ENCODE data around the gene TRH.

TRH gene, protein sequence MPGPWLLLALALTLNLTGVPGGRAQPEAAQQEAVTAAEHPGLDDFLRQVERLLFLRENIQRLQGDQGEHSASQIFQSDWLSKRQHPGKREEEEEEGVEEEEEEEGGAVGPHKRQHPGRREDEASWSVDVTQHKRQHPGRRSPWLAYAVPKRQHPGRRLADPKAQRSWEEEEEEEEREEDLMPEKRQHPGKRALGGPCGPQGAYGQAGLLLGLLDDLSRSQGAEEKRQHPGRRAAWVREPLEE

DNA sequence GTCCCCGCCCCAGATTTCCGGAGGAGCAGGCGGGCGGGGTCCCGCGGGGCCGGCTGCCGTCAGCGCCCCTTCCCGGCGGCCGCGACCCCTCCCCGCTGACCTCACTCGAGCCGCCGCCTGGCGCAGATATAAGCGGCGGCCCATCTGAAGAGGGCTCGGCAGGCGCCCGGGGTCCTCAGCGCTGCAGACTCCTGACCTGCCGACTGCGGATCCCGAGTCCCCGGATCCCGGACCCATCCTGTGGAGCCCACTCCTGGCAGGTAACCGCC is at the start of gene TRH:
Gene TRH, plus strand, starts transcription at position 157 of the 269 bp plus-strand sequence. CDS start 1,097 bp downstream, outside the sequence.
- DNase-seq = no peak

DNA sequence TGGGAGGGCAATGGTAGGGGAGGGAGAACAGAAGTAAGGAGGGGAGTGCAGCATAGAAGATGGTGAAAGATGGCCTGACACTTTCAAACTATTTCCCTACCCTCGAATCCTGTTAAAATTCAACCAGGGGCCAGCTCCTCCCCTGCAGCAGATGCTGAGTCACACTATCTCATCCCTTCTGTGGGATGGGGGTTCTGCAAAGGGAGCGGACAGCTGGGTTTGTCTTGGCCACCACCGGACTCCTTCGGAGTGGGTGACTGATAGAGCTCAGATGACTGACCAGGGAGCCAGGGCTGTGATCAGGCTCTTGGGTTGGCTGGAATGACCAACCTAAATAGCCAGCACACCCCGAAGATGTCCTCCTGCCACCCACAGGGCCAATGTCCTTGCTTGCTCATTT is 47.4 kb upstream of the TRH start:
- no peak for DNase-seq

DNA sequence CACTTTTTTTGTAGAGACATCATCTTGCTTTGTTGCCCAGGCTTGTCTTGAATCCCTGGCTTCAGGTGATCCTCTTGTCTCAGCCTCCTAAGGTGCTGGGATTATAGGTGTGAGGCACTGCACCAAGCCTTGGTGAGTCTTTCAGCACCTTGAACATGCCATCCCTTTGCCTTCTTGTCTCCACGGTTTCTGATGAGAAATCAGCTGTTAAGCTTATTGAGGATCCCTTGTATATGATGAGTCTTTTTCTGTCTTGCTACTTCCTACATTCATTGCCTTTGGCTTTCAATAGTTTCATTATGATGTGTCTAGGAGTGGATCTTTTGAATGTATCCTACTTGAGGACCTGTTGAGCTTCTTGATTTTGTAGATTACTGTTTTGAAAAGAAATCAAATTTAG is 45.1 kb upstream of the TRH start:
- no peak for DNase-seq

DNA sequence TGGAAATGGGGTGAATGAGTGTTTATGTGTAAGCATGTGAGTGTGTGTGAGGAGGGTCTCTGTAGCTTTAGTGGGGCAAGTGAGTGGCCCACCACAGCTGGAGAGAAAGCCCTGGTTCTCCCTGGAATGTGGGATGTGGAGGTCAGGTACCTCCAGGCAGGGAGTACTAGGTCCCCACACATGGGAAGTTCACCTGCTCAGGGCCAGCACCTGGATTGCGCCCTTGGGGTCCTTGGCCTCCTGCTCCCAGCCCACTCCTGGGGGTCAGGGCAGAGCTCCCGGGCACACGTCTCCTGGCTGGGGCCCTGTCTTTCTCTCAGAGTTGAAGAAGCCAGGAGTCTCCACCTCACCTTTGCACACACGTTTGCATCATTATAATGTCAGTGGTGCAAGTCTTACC is 41.0 kb upstream of the TRH start:
- no peak for DNase-seq

DNA sequence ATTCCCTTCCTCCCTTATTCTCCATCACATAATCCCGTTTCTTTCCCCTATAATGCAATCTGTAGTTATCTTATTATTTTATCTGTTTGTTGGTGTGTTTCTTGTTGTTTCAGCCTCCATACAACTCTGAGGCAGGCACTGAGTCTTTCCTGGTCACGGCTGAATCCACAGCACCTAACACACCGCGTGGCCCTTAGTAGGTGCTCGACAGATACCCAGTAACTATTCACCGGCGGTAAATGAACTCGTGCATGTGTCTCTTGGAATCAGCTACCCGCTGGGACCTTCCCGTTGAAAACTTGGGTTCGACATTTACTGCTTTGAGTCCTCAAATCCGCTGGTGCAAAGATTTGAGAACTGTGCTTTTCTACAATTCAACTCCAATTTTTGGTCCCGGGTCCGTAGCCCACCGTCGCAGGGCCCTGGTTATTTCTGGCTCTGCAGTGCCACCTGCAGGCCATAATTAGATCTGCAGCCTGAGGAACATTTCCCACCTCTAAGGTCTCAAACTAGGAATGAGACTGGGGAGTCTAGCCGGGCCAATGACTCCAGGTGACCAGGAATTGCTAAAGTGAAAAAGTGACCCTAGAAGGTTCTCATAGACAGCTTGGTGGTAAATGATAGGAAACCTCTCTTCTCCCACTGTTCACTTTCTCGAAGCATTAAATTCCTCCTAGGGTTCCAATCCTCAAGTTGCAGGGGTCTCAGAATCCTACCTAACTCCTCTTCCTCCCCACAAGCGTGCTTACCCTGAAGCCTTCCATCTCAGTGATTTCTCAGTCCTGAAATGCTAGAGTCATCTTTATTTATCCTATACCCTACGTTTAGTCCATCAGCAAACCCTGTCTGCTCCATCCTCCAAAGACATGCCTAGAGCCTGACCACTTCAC is 40.0 kb upstream of the TRH start:
- peak; percentile 46 for DNase-seq

DNA sequence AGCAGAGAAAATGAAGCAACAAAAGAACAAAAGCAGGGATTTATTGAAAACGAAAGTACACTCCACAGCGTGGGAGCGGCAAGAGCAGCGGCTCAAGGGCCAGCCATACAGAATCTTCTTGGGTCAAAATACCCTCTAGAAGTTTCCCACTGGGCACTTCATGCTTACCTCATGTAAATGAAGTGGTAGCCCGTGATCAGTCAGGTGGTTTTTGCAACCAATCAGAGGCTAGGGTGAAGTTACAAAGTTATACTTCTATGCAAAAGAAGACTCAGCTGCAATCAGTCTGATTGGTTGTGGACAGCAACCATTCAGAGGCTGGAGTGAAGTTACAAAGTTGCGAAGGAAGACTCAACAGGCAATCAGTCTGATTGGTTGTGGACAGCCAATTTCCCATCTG is 37.8 kb upstream of the TRH start:
- no peak for DNase-seq

DNA sequence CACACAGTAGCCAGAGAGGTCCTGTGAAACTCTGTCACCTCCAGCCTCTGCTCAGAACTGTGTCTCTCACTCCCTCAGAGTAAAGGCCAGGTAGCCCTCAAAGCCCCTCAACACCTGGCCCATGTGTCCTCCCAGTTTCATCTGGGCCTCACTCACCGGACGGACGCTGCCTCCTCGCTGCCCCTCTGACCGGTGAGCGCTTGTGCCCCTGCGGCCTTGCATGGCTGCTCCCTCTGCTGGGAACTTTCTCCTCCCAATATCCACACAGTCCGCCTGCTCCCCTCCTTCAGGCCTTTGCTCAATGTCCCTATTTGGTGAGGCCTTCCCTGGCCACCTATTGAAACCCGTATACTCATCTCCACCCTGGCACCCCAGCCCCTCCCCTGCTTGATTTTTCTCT is 36.8 kb upstream of the TRH start:
- DNase-seq = no peak

DNA sequence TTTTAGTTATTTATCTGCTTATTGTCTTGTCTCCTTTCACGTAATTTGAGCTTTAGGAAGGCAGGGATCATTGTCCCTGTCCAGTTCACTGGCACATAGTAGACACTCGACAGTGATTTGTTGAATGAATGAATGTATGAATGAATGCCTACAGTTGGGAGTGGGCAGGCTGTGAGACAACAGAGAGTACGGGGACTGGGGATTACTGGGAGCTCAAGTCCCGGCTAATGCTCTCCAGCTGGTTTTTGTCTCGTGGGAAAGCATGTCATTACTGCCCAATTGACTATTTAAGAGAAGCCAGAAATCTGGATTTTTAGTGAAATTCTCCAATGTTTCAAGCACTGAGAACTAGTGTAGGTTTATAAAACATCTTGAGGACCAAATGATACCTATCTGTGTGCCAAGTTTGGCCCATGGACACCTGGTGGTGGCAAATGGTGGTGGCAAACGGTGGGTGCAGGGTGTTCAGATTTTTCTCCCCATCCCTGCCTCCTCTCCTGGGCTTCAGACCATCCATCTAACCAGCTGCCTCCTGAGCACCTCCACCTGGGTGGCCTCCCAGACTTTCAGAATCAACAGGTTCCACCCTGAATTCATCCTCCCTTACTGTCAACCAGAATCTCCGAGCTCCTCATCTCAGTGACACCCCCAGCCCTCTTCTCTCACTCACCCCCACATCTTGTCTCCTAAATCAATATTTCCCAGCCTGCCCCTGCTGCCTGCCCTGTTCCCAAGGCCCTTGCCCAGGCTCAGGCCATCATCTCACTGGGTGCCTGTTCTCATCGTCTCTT is 36.2 kb upstream of the TRH start:
- DNase-seq = no peak

DNA sequence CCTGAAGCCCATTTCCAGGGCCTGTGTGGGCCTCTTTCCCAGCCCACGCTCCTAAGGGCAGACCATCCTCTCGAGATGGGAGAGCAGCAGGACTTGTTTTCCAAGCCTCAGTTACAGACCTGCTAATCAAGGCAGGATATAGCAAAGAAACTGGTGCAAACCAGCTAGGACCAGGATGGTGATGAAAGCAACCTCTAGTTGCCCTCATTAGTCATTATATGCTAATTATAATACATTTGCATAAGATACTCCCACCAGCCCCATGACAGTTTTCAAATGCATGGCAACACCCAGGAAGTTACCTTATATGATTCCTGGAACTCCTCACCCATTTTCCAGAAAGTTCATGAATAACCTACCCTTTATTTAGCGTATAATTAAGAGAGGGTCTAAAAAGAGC is 34.4 kb upstream of the TRH start:
- DNase-seq = no peak

DNA sequence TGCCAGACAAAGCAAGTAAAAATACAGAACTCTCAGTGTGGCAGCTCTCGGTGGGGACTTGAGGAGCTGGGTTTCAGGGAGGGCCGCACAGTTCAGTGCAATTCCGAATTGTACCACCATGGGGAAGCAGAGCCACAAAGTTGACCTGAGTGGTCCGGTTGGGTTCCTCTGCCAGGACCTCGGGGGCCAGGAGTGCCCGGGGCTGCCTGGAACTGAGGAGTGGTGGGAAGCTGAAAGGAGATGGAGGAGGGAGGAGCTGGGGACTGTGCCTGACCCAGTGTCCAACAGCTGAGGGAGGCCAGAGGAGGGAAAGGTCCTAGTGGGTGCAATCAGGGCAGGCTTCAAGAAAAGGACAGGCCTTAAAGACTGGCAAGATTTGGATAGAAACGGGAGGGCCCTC is 32.2 kb upstream of the TRH start:
- DNase-seq = peak; percentile 40

DNA sequence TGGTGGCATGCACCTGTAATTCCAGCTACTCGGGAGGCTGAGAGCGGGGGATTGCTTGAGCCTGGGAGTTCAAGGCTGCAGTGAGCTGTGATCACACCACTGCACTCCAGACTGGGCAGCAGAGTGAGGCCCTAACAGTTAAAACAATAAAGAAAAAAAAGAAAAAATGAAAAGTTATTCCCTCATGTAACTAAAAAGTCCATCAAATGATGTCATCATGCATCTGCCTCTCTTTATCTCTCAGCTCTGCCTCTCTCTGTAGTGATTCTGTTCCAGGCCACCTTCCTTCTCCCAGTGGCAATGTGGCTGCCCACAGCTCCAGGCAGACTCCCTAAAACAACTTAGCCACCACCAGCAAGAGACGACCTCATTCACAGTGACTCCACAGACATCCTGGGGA is 31.5 kb upstream of the TRH start:
- DNase-seq = no peak

DNA sequence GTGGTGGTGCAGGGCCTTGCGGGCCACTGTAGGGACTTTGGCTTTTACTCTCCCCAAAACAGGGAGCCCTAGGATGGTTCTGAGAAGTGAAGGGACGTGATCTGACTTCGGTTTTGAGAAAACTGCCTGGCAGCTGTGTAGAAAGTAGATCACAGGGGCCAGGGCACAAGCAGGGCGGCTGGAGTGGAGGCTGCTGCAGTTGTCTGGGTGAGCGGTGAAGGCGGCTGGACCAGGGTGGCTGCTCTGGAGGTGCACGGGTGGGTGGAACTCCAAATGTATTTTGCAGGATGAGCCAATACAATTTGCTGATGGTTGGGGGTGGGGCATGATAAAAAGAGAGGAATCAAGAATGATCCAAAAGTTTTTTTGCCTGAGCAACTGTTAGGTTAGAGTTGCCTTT is 29.8 kb upstream of the TRH start:
- DNase-seq = no peak

DNA sequence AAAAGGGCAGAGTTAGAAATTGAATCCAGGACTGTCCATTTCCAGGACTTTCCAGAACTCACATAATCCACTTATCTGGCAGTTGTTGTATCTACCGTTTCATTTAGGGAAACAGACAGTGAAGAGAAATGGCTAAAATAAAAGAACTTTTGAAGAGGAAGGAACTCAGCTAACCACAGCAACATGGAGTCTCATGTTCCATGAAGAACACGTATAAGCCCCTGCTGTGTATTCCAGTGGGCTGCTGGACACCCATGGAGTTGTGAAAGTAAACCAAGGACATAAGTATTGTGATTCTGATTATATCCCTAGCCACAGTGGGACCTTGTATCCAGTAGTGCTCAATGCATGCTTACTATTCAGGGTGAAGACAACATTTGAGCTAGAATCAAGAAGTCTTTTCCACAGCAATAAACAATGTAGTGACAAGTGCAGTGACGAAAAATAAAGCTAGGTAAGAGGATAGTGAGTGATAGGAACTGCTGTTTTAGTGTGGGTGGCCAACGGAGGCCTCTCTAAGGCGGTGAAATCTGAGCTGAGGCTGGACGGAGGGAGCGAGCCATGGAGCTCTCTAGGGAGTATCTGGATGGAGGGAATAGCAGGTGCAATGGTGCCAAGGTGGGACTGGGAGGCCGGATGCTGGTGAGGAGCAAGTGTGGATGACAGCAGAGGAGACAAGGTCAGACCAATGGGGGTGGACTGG is 26.8 kb upstream of the TRH start:
- DNase-seq = no peak

DNA sequence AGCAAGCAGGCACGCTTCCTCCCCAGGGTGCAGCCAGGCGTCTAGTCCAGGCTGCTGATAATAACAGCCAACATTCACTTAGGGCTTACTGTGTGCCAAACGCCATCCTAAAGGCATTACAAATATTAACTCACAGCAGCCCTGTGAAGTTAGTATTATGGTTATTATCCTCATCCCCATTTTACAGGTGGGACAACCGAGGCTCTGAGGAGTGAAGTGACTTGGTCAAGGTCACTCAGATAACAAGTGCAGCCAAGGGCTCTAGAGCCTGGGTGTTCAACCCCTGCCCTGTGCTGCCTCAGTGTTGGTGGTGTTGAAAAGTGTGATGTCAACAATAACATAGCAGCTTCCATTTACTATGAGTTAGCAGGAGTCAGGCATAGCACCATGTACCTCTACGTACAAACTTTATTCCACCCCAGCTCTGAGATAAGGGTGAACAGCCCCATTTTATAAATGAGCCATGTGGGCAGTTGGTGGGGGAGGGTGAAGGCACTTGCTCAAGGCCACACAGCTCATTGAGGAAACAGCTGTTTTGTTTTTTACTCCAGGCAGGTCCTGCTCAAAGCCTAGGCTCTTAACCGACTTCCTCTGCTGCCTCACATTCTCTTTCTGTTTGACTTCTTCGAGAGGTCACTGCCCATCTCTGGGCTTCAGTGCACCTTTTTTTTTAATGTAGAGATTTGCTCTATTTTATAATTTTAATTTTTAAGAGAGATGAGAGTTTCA is 24.0 kb upstream of the TRH start:
- DNase-seq = no peak

DNA sequence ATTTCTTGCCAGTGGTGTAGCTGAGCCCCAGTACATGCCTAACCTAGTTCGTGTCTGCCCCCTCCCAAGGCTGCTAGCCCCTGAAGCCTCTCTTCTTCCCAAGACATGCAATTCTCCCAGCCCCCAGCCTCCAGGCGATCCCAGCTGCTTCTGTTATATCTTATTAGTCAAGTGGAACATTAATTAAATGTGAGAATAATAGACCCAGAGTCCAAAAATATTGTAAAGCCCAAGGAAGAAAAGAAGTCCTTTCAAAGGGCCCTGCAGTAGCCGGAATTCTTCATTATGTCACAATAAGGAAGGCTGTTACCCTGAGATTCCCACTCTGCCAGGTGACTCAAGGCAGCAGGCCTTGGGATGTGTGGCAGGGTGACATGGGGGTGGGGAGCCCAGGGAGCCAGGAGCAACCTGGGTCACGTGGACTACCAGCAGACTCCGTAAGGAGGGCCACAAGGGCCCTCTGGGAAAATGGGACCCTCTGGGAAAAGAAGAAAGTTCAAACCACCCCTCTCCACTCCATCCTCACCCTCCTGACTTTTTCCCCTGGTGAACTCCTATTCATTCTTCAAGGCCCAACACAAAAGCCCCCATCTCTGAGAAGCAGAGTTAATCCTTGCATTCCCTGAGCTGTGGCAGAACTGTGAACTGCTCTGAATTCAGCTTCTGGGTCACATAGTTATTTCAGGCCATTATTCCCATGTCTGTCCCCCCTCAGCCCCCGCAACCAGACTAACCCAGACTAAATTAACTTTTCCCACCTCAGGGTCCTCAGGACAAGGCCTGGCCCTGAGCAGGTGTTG is 21.8 kb upstream of the TRH start:
- no peak for DNase-seq

DNA sequence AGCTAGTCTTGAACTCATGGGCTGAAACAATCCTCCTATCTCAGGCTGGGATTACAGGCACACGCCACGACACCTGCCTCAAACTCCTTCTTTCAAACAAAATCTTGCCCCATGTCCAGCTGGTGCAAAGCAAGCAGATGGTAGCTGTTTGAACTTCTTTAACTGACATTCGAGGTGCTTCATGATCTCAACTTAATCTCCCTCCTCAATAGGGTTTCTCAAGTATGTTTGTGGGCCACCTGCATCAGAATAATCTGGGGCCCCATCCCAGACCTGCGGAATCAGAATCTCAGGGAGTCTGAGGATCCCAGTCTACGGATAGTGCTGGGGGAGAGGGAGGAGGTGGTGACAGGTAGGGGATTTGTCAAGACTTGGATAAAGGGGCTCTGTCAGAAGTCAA is 20.9 kb upstream of the TRH start:
- no peak for DNase-seq

DNA sequence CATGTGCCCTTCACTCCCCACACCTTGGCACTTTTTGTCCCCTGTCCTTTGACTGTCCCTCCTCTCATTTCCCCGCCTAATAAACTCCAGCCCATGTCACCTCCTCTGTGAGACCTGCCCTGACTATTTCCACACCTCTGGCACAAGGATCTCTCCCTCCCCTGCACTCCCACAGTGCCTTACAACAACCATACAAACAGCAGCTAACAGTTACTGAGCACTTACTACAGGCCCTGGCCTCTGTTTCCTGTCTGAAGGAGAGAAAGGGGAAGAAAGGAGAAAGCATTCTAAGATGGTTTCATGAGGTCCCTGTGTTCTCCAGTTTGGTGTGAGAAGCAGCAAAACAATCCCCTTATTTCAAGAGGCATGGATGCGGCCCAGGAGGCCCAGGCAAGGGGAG is 20.0 kb upstream of the TRH start:
- no peak for DNase-seq

DNA sequence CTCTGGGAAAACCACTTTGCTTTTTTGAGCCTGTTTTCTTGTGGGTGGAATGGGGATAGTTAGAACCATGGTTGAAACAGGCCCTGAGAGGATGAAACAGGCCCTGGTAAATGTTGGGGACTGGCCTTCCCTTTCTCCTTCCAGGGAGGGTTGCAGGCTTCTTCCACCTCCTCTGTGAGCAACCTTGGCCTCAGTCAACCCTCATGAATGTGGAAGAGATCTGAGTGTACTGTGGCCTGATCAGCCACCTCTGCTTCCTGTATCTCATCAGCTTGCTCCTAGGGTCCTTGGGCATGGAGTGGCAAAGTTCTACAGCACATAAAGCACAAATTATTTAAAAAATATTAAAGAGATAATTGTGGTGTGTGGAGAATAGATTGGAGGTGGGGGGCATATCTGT is 17.6 kb upstream of the TRH start:
- no peak for DNase-seq

DNA sequence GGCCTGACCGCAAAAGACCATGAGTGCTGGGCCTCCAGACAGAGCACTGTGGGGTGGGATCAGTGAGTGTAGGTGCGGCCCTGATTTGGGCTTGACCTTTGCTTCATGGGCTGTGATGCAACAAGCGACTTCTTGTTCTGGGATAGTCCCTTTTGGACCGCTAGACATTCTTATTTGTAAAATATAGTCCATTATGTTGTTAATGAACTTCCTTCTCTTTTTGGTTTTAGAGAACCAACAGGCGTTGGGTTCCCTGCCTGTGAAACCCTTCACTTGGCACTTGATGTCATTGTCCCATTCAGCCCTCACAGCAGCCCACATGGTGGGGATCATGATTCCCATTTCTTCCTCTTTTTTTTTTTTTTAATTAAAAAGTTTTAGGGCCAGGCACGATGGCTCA is 15.8 kb upstream of the TRH start:
- DNase-seq = no peak

DNA sequence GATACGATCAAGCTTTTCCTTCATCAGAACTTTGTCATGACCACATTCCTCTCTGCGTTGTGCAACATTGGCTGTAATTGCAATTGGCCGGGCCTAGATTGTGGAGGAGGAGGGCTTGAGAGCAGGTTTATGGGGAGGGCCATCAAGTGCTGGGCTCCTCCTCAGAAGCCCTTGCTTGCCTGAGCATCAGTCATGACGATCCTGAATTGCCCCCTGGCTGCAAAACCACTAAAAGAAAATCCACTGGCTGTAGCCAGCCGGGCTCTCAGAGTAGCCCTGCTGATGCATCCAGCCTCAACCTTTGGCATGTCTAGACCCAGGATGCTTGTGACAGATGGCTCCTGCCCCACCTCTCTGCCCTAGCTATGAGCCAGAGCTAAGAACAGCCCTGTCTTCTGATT is 13.4 kb upstream of the TRH start:
- DNase-seq = no peak

DNA sequence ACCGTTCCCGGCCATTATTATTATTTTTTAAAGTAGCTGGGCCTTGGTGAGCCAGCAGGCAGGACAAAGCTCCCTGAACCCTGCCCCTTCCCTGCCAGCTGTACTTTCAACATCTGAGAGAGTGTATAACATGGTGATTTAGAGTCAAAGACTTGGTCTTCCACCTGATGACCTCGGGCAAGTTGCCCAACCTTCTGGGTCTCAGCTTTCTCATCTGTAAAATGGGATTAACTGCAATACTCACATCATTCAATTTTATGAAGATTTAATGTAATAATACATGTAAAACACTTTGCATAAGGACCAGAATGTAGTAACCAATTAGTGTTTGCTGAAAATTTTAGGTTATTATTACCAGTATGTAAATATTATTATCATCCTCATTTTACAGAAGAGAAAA is 11.9 kb upstream of the TRH start:
- no peak for DNase-seq

DNA sequence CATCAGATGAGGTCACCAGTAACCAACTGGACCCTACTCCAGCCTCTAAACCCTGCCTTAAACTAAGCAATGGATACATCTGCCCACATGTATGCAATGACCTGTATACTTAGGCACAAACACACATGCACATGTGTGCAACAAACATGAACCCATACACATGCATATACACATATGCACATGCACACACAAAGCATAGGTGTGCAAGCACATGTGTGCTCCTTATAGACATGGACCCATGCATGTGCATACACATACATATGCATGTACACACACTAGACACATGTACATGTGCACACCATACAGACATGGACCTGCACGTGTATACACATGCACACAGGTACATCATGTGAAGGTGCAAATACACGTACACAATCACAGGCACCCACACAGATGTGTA is 8.6 kb upstream of the TRH start:
- DNase-seq = no peak
